SW480 (cell line): Measurements from ENCODE around the gene ALDH1L1.

Experiments
- DNase-seq: peaks from one replicate; pipeline ENCODE4 v3.0.0-alpha.2; 2016; ENCODE audit warnings: low spot score

ALDH1L1 gene

GRCh38 chr3:126180477-126181397, at the start of gene ALDH1L1:
ALDH1L1 (minus strand) TSS chr3:126180586; CDS start chr3:126160979, 19,607 bp downstream.
- DNase-seq: peak; percentile 82

- DNase-seq: no peak
Observed at GRCh38 chr3:126226374-126226773, 46.0 kb upstream of the ALDH1L1 start.

- peak; percentile 10 for DNase-seq
Observed at GRCh38 chr3:126216416-126216815, 36.0 kb upstream of the ALDH1L1 start.

GRCh38 chr3:126213379-126214028, 33.1 kb upstream of the ALDH1L1 start:
- DNase-seq: no peak

- peak; percentile 63 for DNase-seq
Observed at GRCh38 chr3:126212620-126213378, 32.4 kb upstream of the ALDH1L1 start.

- DNase-seq: no peak
Observed at GRCh38 chr3:126212250-126212619, 31.8 kb upstream of the ALDH1L1 start.

- no peak for DNase-seq
Observed at GRCh38 chr3:126211569-126211968, 31.2 kb upstream of the ALDH1L1 start.

- no peak for DNase-seq
Observed at GRCh38 chr3:126210606-126211005, 30.2 kb upstream of the ALDH1L1 start.

- no peak for DNase-seq
Observed at GRCh38 chr3:126209741-126210140, 29.4 kb upstream of the ALDH1L1 start.

- peak; percentile 91 for DNase-seq
Observed at GRCh38 chr3:126208606-126209256, 28.3 kb upstream of the ALDH1L1 start.

GRCh38 chr3:126208182-126208581, 27.8 kb upstream of the ALDH1L1 start:
- DNase-seq: peak; percentile 41

GRCh38 chr3:126207166-126207565, 26.8 kb upstream of the ALDH1L1 start:
- DNase-seq: no peak

GRCh38 chr3:126205717-126206655, 25.6 kb upstream of the ALDH1L1 start:
- no peak for DNase-seq

GRCh38 chr3:126202680-126203079, 22.3 kb upstream of the ALDH1L1 start:
- no peak for DNase-seq

GRCh38 chr3:126202276-126202675, 21.9 kb upstream of the ALDH1L1 start:
- no peak for DNase-seq

GRCh38 chr3:126201168-126201567, 20.8 kb upstream of the ALDH1L1 start:
- no peak for DNase-seq

- DNase-seq: no peak
Observed at GRCh38 chr3:126200534-126200933, 20.1 kb upstream of the ALDH1L1 start.

- no peak for DNase-seq
Observed at GRCh38 chr3:126199256-126199655, 18.9 kb upstream of the ALDH1L1 start.

- peak; percentile 66 for DNase-seq
Observed at GRCh38 chr3:126197854-126198584, 17.6 kb upstream of the ALDH1L1 start.

- no peak for DNase-seq
Observed at GRCh38 chr3:126197343-126197742, 17.0 kb upstream of the ALDH1L1 start.
